OCI-LY1 (cell line): ENCODE data around the gene ENTPD2.

ENCODE experiments used
- EZH2 ChIP-seq: fragments of 200-600 bp; sonication (generic), shearing (Covaris generic); IDR thresholded peaks from 2 replicates; pipeline ENCODE4 v1.8.0; 2017; ENCODE audit warnings: borderline replicate concordance, mixed run types, mild to moderate bottlenecking, antibody characterized with exemption, low read length, moderate library complexity, mixed read lengths
- TF ChIP-seq, protein P1 (sequence below): fragments of 200-600 bp; sonication (generic), shearing (Covaris generic); IDR thresholded peaks from 2 replicates; pipeline ENCODE4 v1.5.1; 2017; ENCODE audit warnings: mild to moderate bottlenecking, antibody characterized with exemption, low read length, moderate library complexity, mixed read lengths

- TF ChIP-seq, protein P1, sequence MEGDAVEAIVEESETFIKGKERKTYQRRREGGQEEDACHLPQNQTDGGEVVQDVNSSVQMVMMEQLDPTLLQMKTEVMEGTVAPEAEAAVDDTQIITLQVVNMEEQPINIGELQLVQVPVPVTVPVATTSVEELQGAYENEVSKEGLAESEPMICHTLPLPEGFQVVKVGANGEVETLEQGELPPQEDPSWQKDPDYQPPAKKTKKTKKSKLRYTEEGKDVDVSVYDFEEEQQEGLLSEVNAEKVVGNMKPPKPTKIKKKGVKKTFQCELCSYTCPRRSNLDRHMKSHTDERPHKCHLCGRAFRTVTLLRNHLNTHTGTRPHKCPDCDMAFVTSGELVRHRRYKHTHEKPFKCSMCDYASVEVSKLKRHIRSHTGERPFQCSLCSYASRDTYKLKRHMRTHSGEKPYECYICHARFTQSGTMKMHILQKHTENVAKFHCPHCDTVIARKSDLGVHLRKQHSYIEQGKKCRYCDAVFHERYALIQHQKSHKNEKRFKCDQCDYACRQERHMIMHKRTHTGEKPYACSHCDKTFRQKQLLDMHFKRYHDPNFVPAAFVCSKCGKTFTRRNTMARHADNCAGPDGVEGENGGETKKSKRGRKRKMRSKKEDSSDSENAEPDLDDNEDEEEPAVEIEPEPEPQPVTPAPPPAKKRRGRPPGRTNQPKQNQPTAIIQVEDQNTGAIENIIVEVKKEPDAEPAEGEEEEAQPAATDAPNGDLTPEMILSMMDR = no peak
- no peak for TF ChIP-seq EZH2
Measured at GRCh38 chr9:137055385-137056364, 1.8 kb upstream of the ENTPD2 start.
